ENCODE measurements around the gene MORN3. TPM values are rescaled to one million over a fixed set of nuclear protein-coding genes. Genes with fewer than 3 reads are reported as not detected.
A peak's percentile ranks its signal among the peaks of the same experiment; 100 is the strongest.
"Not testable (repeated sequence)": the region's sequence is repeated elsewhere in the genome, so short reads cannot be mapped to it uniquely, and the experiment has no call there.

MORN3 gene, protein sequence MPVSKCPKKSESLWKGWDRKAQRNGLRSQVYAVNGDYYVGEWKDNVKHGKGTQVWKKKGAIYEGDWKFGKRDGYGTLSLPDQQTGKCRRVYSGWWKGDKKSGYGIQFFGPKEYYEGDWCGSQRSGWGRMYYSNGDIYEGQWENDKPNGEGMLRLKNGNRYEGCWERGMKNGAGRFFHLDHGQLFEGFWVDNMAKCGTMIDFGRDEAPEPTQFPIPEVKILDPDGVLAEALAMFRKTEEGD
- total RNA-seq = 0.79 and 1.7 TPM in 2 replicates

DNA sequence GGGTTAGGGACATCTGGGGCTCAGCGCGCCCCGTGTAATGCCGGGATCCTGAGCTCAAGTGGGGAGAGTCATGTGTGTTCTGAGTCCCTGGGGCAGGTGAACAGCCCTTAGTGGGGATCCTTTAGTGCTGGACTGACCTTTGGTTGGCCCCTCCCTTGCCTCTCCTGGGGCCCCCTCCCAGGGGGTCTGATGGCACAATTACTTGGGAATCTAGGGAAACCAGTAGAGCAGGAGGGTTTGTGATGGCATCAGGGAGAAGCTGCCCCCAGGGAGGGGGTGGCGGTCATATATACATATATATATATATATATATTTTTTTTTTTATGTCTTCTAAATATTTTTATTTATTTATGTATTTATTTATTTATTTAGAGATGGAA, at the start of gene MORN3:
MORN3 (minus strand) TSS at position 134 of the 380 bp plus-strand sequence. CDS start 171 bp downstream, outside the sequence.
- TF ChIP-seq CTCF (IDR thresholded peaks at IDR 0.05; ENCODE audit: insufficient read depth, low read length, severe bottlenecking) = no peak
- Histone ChIP-seq H3K4me3 (ENCODE audit: low read depth, low read length) (no peak within 1 kb of the TSS), H3K27me3 (ENCODE audit: control insufficient read depth, insufficient read depth, low read length) (no peaks in the 10 kb centered on the region), H3K36me3 (ENCODE audit: control insufficient read depth, insufficient read depth, low read length) (no peaks in the 10 kb centered on the region)
- DNase-seq (ENCODE audit: low read depth) (no peak), FAIRE-seq (no peak)

DNA sequence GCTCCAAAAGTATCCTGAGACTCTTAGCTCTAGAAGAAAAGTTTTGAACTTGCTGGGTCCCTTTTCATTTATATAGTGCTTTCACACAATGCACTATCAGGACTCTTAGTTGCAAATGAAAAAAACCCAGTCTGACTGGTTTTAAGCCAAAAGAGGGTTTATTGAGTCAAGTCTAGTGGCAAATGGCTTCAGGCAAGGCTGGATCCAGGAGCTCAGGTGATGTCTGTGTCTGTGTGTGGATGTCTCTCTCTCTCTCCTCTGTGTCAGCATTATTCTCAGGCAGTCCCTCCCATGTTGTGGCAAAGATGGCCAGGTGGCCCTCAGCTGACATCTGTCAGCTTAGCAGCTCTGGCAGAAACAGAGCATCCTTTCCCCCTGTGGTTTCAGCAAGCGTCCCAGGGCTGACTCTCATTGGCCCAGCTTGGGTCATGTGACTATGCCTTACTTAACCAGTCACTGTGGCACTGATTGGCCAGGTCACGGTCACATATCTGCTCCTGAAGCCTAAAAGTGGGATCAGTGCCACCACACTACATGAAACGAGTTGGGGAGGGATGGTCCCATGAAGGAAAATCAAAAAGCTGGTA, 49.3 kb upstream of the MORN3 start:
- no peak for FAIRE-seq
- no peak for DNase-seq (ENCODE audit: low read depth)
- Histone ChIP-seq H3K27me3 (ENCODE audit: control insufficient read depth, insufficient read depth, low read length) (no peaks in the 10 kb centered on the region), H3K4me3 (ENCODE audit: low read depth, low read length) (no peak overlapping the region), H3K36me3 (ENCODE audit: control insufficient read depth, insufficient read depth, low read length) (no peaks in the 10 kb centered on the region)
- TF ChIP-seq CTCF (IDR thresholded peaks at IDR 0.05; ENCODE audit: insufficient read depth, low read length, severe bottlenecking) = no peak

GRCh38 chr12:121717041-121717699, 47.7 kb upstream of the MORN3 start:
- DNase-seq (ENCODE audit: low read depth) (peak; percentile 81), FAIRE-seq (no peak)
- no peak for TF ChIP-seq CTCF (IDR thresholded peaks at IDR 0.05; ENCODE audit: insufficient read depth, low read length, severe bottlenecking)
- H3K36me3 ChIP-seq (ENCODE audit: control insufficient read depth, insufficient read depth, low read length) = no peaks in the 10 kb centered on the region
- H3K4me3 ChIP-seq (ENCODE audit: low read depth, low read length) = no peak overlapping the region
- no peaks in the 10 kb centered on the region for H3K27me3 ChIP-seq (ENCODE audit: control insufficient read depth, insufficient read depth, low read length)

- TF ChIP-seq CTCF (IDR thresholded peaks at IDR 0.05; ENCODE audit: insufficient read depth, low read length, severe bottlenecking) = no peak
- no peaks in the 10 kb centered on the region for H3K27me3 ChIP-seq (ENCODE audit: control insufficient read depth, insufficient read depth, low read length)
- FAIRE-seq = no peak
- H3K4me3 ChIP-seq (ENCODE audit: low read depth, low read length) = no peak overlapping the region
- no peaks in the 10 kb centered on the region for H3K36me3 ChIP-seq (ENCODE audit: control insufficient read depth, insufficient read depth, low read length)
- DNase-seq (ENCODE audit: low read depth) = no peak
Observed at GRCh38 chr12:121715862-121716435, 46.5 kb upstream of the MORN3 start.

DNA sequence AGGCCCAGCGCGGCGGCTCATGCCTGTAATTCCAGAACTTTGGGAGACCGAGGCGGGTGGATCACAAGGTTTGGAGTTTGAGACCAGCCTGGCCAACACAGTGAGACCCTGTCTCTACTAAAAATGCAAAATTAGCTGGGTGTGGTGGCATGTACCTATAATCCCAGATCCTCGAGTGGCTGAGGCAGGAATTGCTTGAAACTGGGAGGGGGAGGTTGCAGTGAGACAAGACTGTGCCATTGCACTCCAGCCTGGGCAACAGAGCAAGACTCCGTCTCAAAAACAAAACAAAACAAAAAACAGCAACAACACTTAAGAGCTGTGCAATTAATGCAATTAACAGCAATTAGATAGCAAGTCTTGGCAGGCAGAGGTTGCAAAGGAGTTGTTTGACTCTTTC, 45.6 kb upstream of the MORN3 start:
- not testable (repeated sequence) for H3K27me3 ChIP-seq (ENCODE audit: control insufficient read depth, insufficient read depth, low read length); FAIRE-seq; H3K4me3 ChIP-seq (ENCODE audit: low read depth, low read length); H3K36me3 ChIP-seq (ENCODE audit: control insufficient read depth, insufficient read depth, low read length); DNase-seq (ENCODE audit: low read depth)

- no peak for TF ChIP-seq CTCF (IDR thresholded peaks at IDR 0.05; ENCODE audit: insufficient read depth, low read length, severe bottlenecking)
- H3K4me3 ChIP-seq (ENCODE audit: low read depth, low read length) = peak overlapping the region; percentile 87
- no peak for DNase-seq (ENCODE audit: low read depth)
- FAIRE-seq = no peak
- no peaks in the 10 kb centered on the region for H3K36me3 ChIP-seq (ENCODE audit: control insufficient read depth, insufficient read depth, low read length)
- no peaks in the 10 kb centered on the region for H3K27me3 ChIP-seq (ENCODE audit: control insufficient read depth, insufficient read depth, low read length)
Observed at GRCh38 chr12:121713793-121714192, 44.3 kb upstream of the MORN3 start.

Data from bronchial epithelial cell (primary cell).